KMS-11 (cell line): ENCODE data around the gene TPSG1.

Source experiments
- H2AFZ ChIP-seq: fragments of 200-600 bp; sonication (generic); 2 replicates; pipeline ENCODE4 v1.6.1; 2016; ENCODE audit warnings: antibody characterized with exemption, mixed run types, low read depth
- H3K27ac ChIP-seq: fragments of 200-600 bp; sonication (generic); 2 replicates; pipeline ENCODE4 v1.6.1; 2016; ENCODE audit warnings: mild to moderate bottlenecking, mixed run types
- H3K27me3 ChIP-seq: fragments of 200-600 bp; sonication (generic); 2 replicates; pipeline ENCODE4 v1.6.1; 2017; ENCODE audit warnings: mild to moderate bottlenecking, low read depth, mixed run types, moderate library complexity; ENCODE audit not compliant: insufficient read depth
- H3K36me3 ChIP-seq: fragments of 200-600 bp; sonication (generic); 2 replicates; pipeline ENCODE4 v1.6.1; 2017; ENCODE audit warnings: mild to moderate bottlenecking, mixed run types; ENCODE audit not compliant: insufficient read depth
- H3K4me1 ChIP-seq: fragments of 200-600 bp; sonication (generic); 2 replicates; pipeline ENCODE4 v1.6.1; 2016; ENCODE audit warnings: mild to moderate bottlenecking, low read depth, mixed run types; ENCODE audit not compliant: poor library complexity, severe bottlenecking
- H3K4me2 ChIP-seq: fragments of 200-600 bp; sonication (generic); 2 replicates; pipeline ENCODE4 v1.7.0; 2016; ENCODE audit warnings: mild to moderate bottlenecking, mixed run types
- H3K4me3 ChIP-seq: fragments of 200-600 bp; sonication (generic); IDR thresholded peaks from 2 replicates; pipeline ENCODE4 v1.6.1; 2017; ENCODE audit warnings: low read depth, low read length, mixed read lengths; ENCODE audit not compliant: insufficient read depth
- H3K79me2 ChIP-seq: fragments of 200-600 bp; sonication (generic); 2 replicates; pipeline ENCODE4 v1.6.1; 2016; ENCODE audit warnings: low read depth, mixed run types; ENCODE audit not compliant: insufficient read depth
- H3K9ac ChIP-seq: fragments of 200-600 bp; sonication (generic); 2 replicates; pipeline ENCODE4 v1.6.1; 2016; ENCODE audit warnings: mild to moderate bottlenecking, mixed run types
- H4K20me1 ChIP-seq: fragments of 200-600 bp; sonication (generic); 2 replicates; pipeline ENCODE4 v1.6.1; 2016; ENCODE audit warnings: mild to moderate bottlenecking, mixed run types; ENCODE audit not compliant: insufficient read depth
- TF ChIP-seq, protein P1 (sequence below): fragments of 200-600 bp; sonication (generic); conservative IDR thresholded peaks from 2 replicates; pipeline ENCODE4 v1.6.1; 2017; ENCODE audit warnings: low read depth, mild to moderate bottlenecking, antibody characterized with exemption, low read length, moderate library complexity, mixed read lengths

TPSG1 gene

DNA sequence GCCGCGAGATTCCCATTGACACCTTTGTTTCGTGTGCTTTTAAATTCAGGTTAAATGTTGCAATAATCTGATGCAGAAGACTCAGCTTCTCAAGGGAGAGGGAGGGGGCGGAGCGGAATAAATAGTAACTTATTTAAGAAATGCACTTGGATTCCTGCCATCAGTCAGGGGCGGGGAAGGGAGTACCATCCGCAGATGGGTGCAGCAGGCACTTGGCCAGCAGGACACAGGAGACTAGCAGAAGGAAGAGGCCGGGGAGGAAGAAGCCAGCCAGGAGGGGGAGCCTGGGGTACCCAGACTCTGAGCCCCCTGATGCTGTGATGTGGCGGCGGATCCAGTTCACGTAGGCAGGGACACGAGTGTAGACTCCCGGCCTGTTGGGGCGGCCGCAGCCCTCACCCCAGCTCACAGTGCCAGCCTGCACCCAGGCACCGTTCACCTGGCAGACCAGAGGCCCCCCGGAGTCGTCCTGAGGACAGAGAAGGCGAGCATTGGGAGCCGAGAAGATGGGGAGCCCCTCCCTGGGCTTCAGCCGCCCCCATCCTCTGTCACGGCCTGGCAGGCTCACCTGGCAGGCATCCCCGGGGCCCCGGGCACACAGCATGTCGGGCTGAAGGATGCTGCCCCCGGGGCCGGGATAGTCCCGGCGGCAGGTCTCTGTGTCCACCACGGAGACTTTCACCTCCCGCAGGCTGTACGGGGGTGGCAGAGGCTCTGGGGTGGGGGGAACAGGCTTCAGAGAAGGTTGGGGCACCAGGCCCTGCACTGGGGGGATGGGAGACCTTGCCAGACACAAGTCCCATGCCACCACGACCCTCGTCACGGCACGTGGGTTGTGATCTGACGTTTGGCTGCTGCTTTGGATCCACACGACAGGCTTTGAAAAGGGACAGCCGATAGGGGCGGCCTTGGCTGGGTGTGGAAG is 3.2 kb downstream of the TPSG1 start:
- Histone ChIP-seq H3K4me3 (no peak overlapping the region), H3K27ac (no peak overlapping the region), H2AFZ (no peak overlapping the region), H3K4me1 (no peaks in the 10 kb centered on the region), H3K36me3 (no peaks in the 10 kb centered on the region), H3K4me2 (no peak overlapping the region), H3K27me3 (peaks cover 89% of the 10 kb centered on the region), H3K9ac (no peak overlapping the region), H4K20me1 (no peaks in the 10 kb centered on the region), H3K79me2 (no peaks in the 10 kb centered on the region)
- TF ChIP-seq, protein P1, sequence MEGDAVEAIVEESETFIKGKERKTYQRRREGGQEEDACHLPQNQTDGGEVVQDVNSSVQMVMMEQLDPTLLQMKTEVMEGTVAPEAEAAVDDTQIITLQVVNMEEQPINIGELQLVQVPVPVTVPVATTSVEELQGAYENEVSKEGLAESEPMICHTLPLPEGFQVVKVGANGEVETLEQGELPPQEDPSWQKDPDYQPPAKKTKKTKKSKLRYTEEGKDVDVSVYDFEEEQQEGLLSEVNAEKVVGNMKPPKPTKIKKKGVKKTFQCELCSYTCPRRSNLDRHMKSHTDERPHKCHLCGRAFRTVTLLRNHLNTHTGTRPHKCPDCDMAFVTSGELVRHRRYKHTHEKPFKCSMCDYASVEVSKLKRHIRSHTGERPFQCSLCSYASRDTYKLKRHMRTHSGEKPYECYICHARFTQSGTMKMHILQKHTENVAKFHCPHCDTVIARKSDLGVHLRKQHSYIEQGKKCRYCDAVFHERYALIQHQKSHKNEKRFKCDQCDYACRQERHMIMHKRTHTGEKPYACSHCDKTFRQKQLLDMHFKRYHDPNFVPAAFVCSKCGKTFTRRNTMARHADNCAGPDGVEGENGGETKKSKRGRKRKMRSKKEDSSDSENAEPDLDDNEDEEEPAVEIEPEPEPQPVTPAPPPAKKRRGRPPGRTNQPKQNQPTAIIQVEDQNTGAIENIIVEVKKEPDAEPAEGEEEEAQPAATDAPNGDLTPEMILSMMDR = no peak

DNA sequence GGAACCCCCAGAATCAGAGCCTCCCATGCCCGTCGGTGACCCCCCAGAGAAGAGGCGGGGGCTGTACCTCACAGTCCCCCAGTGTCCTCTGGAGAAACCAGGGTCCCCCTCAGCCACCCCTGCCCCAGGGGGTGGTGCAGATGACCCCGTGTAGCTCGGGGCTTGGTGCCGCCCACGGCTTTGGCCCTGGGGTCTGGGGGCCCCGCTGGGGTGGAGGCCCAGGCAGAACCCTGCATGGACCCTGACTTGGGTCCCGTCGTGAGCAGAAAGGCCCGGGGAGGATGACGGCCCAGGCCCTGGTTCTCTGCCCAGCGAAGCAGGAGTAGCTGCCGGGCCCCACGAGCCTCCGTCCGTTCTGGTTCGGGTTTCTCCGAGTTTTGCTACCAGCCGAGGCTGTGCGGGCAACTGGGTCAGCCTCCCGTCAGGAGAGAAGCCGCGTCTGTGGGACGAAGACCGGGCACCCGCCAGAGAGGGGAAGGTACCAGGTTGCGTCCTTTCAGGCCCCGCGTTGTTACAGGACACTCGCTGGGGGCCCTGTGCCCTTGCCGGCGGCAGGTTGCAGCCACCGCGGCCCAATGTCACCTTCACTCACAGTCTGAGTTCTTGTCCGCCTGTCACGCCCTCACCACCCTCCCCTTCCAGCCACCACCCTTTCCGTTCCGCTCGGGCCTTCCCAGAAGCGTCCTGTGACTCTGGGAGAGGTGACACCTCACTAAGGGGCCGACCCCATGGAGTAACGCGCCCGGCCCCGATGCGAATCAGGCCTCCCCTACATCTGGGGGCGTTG is 4.0 kb downstream of the TPSG1 start:
- Histone ChIP-seq H3K9ac (no peak overlapping the region), H3K79me2 (no peaks in the 10 kb centered on the region), H3K4me1 (no peaks in the 10 kb centered on the region), H3K4me3 (no peak overlapping the region), H3K27ac (no peak overlapping the region), H3K4me2 (no peak overlapping the region), H4K20me1 (no peaks in the 10 kb centered on the region), H3K36me3 (no peaks in the 10 kb centered on the region), H3K27me3 (peaks cover 96% of the 10 kb centered on the region), H2AFZ (no peak overlapping the region)
- TF ChIP-seq, protein P1 = no peak

DNA sequence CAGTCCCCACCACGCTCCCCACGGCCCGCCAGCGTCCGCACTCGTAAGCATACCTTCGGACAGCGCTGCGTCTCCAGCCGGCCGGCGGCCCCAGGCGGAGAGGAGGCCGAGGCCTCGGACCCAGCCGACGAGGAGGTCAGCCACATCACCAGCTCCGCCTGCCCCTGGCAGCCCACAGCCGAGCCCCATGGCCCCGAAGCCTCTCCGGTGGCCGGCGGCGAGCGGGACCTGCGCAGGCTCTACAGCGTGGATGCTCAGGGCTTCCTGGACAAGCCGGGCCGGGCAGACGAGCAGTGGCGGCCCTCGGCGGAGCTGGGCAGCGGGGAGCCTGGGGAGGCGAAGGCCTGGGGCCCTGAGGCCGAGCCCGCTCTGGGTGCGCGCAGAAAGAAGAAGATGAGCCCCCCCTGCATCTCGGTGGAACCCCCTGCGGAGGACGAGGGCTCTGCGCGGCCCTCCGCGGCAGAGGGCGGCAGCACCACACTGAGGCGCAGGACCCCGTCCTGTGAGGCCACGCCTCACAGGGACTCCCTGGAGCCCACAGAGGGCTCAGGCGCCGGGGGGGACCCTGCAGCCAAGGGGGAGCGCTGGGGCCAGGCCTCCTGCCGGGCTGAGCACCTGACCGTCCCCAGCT is 4.9 kb downstream of the TPSG1 start:
- Histone ChIP-seq H3K4me3 (no peak overlapping the region), H3K4me2 (no peak overlapping the region), H2AFZ (no peak overlapping the region), H4K20me1 (no peaks in the 10 kb centered on the region), H3K4me1 (no peaks in the 10 kb centered on the region), H3K27ac (no peak overlapping the region), H3K79me2 (no peaks in the 10 kb centered on the region), H3K9ac (no peak overlapping the region), H3K27me3 (peaks cover 95% of the 10 kb centered on the region), H3K36me3 (no peaks in the 10 kb centered on the region)
- TF ChIP-seq, protein P1 = no peak

DNA sequence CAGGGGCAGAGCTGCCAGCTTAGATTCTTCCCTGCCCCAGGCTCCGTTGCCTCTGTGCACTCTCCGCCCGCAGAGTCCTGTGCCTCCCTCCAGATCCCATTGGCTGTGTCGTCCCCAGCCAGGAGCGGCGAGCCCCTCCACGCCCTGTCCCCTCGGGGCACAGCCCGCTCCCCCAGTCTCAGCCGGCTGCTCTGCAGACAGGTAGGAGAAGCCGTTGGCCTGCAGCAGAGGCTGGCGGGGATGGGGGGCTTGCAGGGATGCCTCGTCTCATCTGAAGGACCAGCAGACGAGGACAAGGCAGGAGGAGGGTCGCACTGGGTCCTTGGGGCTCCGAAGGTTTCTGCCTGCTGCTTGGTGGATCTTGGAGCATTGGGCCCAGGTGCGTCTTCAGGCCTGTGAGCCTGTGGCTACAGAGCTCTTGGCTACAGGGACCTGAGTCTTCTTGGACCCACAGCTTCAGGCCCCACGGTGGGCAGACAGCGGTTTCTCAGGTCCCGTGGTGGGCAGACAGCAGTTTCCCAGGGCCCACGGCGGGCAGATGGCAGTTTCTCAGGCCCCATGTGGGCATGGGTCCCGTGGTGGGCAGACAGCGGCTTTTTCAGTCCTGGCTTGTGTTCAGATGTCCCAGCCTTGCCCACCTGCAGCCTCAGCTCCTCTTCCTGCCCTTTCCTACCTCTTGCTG is 6.0 kb downstream of the TPSG1 start:
- Histone ChIP-seq H3K27me3 (peaks cover 97% of the 10 kb centered on the region), H3K4me2 (no peak overlapping the region), H3K4me1 (no peaks in the 10 kb centered on the region), H2AFZ (no peak overlapping the region), H3K9ac (no peak overlapping the region), H3K27ac (no peak overlapping the region), H3K4me3 (no peak overlapping the region), H3K79me2 (no peaks in the 10 kb centered on the region), H3K36me3 (no peaks in the 10 kb centered on the region), H4K20me1 (no peaks in the 10 kb centered on the region)
- TF ChIP-seq, protein P1 = no peak
